Mesenchymal stem cell (in vitro differentiated cells and primary cell): ENCODE results near the gene PAX3.

Source experiments
- DNase-seq: peaks from one replicate; pipeline ENCODE4 v3.0.0-alpha.2; 2013
- H2AFZ ChIP-seq: one replicate; pipeline ENCODE4 v1.6.1; 2013; ENCODE audit warnings: low read depth, mild to moderate bottlenecking, control low read depth, inconsistent platforms, low read length, moderate library complexity
- H2AK5ac ChIP-seq: 2 replicates; pipeline ENCODE4 v1.6.1; 2013; ENCODE audit warnings: low read length, moderate library complexity, mild to moderate bottlenecking, inconsistent platforms; ENCODE audit not compliant: severe bottlenecking
- H2BK120ac ChIP-seq: one replicate; pipeline ENCODE4 v1.6.1; 2013; ENCODE audit warnings: low read depth, mild to moderate bottlenecking, inconsistent platforms, low read length, moderate library complexity
- H2BK12ac ChIP-seq, 2 experiments: one replicate each; pipeline ENCODE4 v1.6.1; 2013; ENCODE audit warnings: inconsistent platforms in 2 of 2, low read length in 2 of 2, mild to moderate bottlenecking in 2 of 2, moderate library complexity in 2 of 2, control low read depth in 1 of 2
- H2BK15ac ChIP-seq: one replicate; pipeline ENCODE4 v1.6.1; 2013; ENCODE audit warnings: mild to moderate bottlenecking, low read depth, inconsistent platforms; ENCODE audit not compliant: poor library complexity, severe bottlenecking
- H2BK5ac ChIP-seq: 2 replicates; pipeline ENCODE4 v1.6.1; 2013; ENCODE audit warnings: low read depth, mild to moderate bottlenecking, low read length, control low read depth, inconsistent platforms; ENCODE audit not compliant: poor library complexity, severe bottlenecking
- H3K14ac ChIP-seq, 2 experiments: one replicate each; pipeline ENCODE4 v1.6.1; 2013; ENCODE audit warnings: inconsistent platforms in 2 of 2, low read length in 2 of 2, control low read depth in 1 of 2, mild to moderate bottlenecking in 1 of 2, moderate library complexity in 1 of 2
- H3K18ac ChIP-seq, 2 experiments: one replicate each; pipeline ENCODE4 v1.6.1; 2013; ENCODE audit warnings: inconsistent platforms in 2 of 2, low read length in 2 of 2, control low read depth in 1 of 2, low read depth in 1 of 2, mild to moderate bottlenecking in 1 of 2
- H3K23ac ChIP-seq, 2 experiments: one replicate each; pipeline ENCODE4 v1.6.1; 2013; ENCODE audit warnings: inconsistent platforms in 2 of 2, low read length in 2 of 2, mild to moderate bottlenecking in 2 of 2, moderate library complexity in 2 of 2, control low read depth in 1 of 2
- H3K27ac ChIP-seq: 2 replicates; pipeline ENCODE4 v1.5.1; 2013; ENCODE audit warnings: mild to moderate bottlenecking, moderate library complexity, low read length, control low read depth, inconsistent platforms; ENCODE audit not compliant: poor library complexity, severe bottlenecking
- H3K27me3 ChIP-seq, 2 experiments: 2 replicates each; pipeline versions ENCODE4 v1.6.1 to v1.7.0; 2013; ENCODE audit warnings: low read length in 2 of 2, mild to moderate bottlenecking in 2 of 2, moderate library complexity in 2 of 2, control low read depth in 1 of 2, inconsistent platforms in 1 of 2; ENCODE audit not compliant: control insufficient read depth in 1 of 2, insufficient read depth in 1 of 2
- H3K36me3 ChIP-seq, 2 experiments: 2 replicates each; pipeline versions ENCODE4 v1.6.1 to v1.7.0; 2013; ENCODE audit warnings: low read length in 2 of 2, control low read depth in 1 of 2, inconsistent platforms in 1 of 2, low read depth in 1 of 2, mild to moderate bottlenecking in 1 of 2; ENCODE audit not compliant: insufficient read depth in 2 of 2, control insufficient read depth in 1 of 2
- H3K4ac ChIP-seq, 2 experiments: one replicate each; pipeline ENCODE4 v1.6.1; 2013; ENCODE audit warnings: inconsistent platforms in 2 of 2, low read length in 2 of 2, mild to moderate bottlenecking in 2 of 2, moderate library complexity in 2 of 2, control low read depth in 1 of 2, low read depth in 1 of 2
- H3K4me1 ChIP-seq: 2 replicates; pipeline ENCODE4 v1.6.1; 2013; ENCODE audit warnings: low read depth, low read length, control low read depth; ENCODE audit not compliant: control insufficient read depth, insufficient read depth
- H3K4me2 ChIP-seq: 2 replicates; pipeline ENCODE4 v1.6.1; 2013; ENCODE audit warnings: low read length, mild to moderate bottlenecking, inconsistent platforms; ENCODE audit not compliant: poor library complexity, severe bottlenecking
- H3K4me3 ChIP-seq, 2 experiments: 2 replicates each; pipeline versions ENCODE4 v1.5.1 to v1.7.0; 2013; ENCODE audit warnings: low read length in 2 of 2, mild to moderate bottlenecking in 2 of 2, control low read depth in 1 of 2, low read depth in 1 of 2; ENCODE audit not compliant: insufficient read depth in 1 of 2
- H3K79me1 ChIP-seq: replicated peaks from 2 replicates; pipeline ENCODE4 v1.6.1; 2013; ENCODE audit warnings: mild to moderate bottlenecking, control low read depth, low read length, inconsistent platforms; ENCODE audit not compliant: poor library complexity, severe bottlenecking
- H3K9ac ChIP-seq: 2 replicates; pipeline ENCODE4 v1.7.0; 2013; ENCODE audit warnings: mild to moderate bottlenecking, low read length, moderate library complexity
- H3K9me3 ChIP-seq: 2 replicates; pipeline ENCODE4 v1.7.0; 2013; ENCODE audit warnings: mild to moderate bottlenecking, low read length; ENCODE audit not compliant: control insufficient read depth
- H4K8ac ChIP-seq: one replicate; pipeline ENCODE4 v1.6.1; 2013; ENCODE audit warnings: inconsistent platforms, mild to moderate bottlenecking, low read length, moderate library complexity
- H4K91ac ChIP-seq: one replicate; pipeline ENCODE4 v1.6.1; 2013; ENCODE audit warnings: mild to moderate bottlenecking, low read length, inconsistent platforms
- WGBS: methylation state at CpG from one replicate; pipeline ENCODE4 v1.1.7; 2013; ENCODE audit warnings: mixed read lengths; 5-methylcytosine and 5-hydroxymethylcytosine counted together

The PAX3 gene

GRCh38 chr2:222196159-222196558, 102.6 kb downstream of the PAX3 start:
- Histone ChIP-seq H3K14ac (no peak overlapping the region), H3K4me2 (no peak overlapping the region), H2BK5ac (no peak overlapping the region), H3K27ac (no peak overlapping the region), H3K27me3 (no peaks in the 10 kb centered on the region), H3K4me1 (no peaks in the 10 kb centered on the region), H3K4me3 (no peak overlapping the region), H3K79me1 (no peaks in the 10 kb centered on the region), H2BK120ac (no peak overlapping the region), H3K23ac (no peak overlapping the region), H2AFZ (no peak overlapping the region), H2AK5ac (no peak overlapping the region), H2BK12ac (no peak overlapping the region), H3K18ac (no peak overlapping the region), H4K91ac (no peak overlapping the region), H3K9me3 (peaks cover 2% of the 10 kb centered on the region), H4K8ac (no peak overlapping the region), H2BK15ac (no peak overlapping the region), H3K4ac (no peak overlapping the region), H3K9ac (no peak overlapping the region), H3K36me3 (no peaks in the 10 kb centered on the region)
- WGBS, result 72% methylated on average over 7 of the region's 7 CpGs
- DNase-seq, result no peak

- Histone ChIP-seq H3K18ac (no peak overlapping the region), H3K27ac (no peak overlapping the region), H2AK5ac (no peak overlapping the region), H2BK5ac (no peak overlapping the region), H3K27me3 (no peaks in the 10 kb centered on the region), H3K23ac (no peak overlapping the region), H3K4me3 (no peak overlapping the region), H3K9me3 (peaks cover 2% of the 10 kb centered on the region), H3K79me1 (no peaks in the 10 kb centered on the region), H2BK12ac (no peak overlapping the region), H4K8ac (no peak overlapping the region), H2BK120ac (no peak overlapping the region), H3K36me3 (no peaks in the 10 kb centered on the region), H3K14ac (no peak overlapping the region), H3K4ac (no peak overlapping the region), H3K4me1 (no peaks in the 10 kb centered on the region), H2AFZ (no peak overlapping the region), H4K91ac (no peak overlapping the region), H3K9ac (no peak overlapping the region), H2BK15ac (no peak overlapping the region), H3K4me2 (no peak overlapping the region)
- DNase-seq, result no peak
- 83% methylated on average over 5 of the region's 5 CpGs for WGBS
Observed at GRCh38 chr2:222194669-222195068, 104.1 kb downstream of the PAX3 start.

DNA sequence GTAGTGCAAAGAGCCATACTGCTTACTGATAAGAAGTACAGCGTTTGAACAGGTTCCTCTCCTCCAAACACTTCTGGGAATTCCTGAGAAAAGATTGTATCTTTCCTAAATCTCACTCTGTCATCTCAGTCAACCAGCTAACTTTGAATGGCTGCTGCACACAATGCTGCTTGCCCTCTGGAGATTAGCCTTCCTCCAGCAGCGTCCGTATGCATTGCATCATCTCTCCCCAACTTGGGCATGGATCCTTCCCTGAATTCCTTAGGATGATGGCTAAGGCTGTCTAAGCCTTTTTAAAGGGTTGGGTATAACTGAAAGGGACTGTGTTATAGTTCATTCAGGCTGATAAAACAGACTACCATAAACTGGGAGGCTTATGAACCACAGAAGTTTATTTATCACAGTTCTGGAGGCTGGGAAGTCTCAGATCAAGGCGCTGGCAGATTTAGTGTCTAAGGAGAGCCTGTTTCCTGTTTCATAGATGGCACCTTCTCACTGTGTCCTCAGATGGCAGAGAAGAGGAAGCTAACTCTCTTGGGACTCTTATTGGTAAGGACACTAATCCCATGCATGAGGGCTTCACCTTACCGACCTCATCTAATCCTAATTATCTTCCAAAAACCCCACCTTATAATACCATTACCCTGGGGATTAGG, 105.3 kb downstream of the PAX3 start:
- Histone ChIP-seq H3K36me3 (no peaks in the 10 kb centered on the region), H3K18ac (no peak overlapping the region), H4K91ac (no peak overlapping the region), H3K27ac (no peak overlapping the region), H2BK15ac (no peak overlapping the region), H3K4me3 (no peak overlapping the region), H3K14ac (no peak overlapping the region), H3K27me3 (no peaks in the 10 kb centered on the region), H3K9me3 (peaks cover 2% of the 10 kb centered on the region), H3K4ac (no peak overlapping the region), H3K79me1 (no peaks in the 10 kb centered on the region), H2BK12ac (no peak overlapping the region), H4K8ac (no peak overlapping the region), H3K4me1 (no peaks in the 10 kb centered on the region), H2BK5ac (no peak overlapping the region), H3K23ac (no peak overlapping the region), H2AFZ (no peak overlapping the region), H2AK5ac (no peak overlapping the region), H2BK120ac (no peak overlapping the region), H3K9ac (no peak overlapping the region), H3K4me2 (no peak overlapping the region)
- WGBS, result 15% methylated on average over 3 of the region's 5 CpGs
- DNase-seq, result peak; percentile 4

- no peak overlapping the region for H3K9ac ChIP-seq
- no peak overlapping the region for H3K4ac ChIP-seq
- H3K14ac ChIP-seq, result no peak overlapping the region
- DNase-seq, result no peak
- H3K36me3 ChIP-seq, result no peaks in the 10 kb centered on the region
- H2BK12ac ChIP-seq, result no peak overlapping the region
- H3K18ac ChIP-seq, result no peak overlapping the region
- H3K9me3 ChIP-seq, result no peaks in the 10 kb centered on the region
- H4K8ac ChIP-seq, result no peak overlapping the region
- H3K79me1 ChIP-seq, result no peaks in the 10 kb centered on the region
- no CpG with 5 or more reads among the region's 1 CpG for WGBS
- no peak overlapping the region for H2BK15ac ChIP-seq
- no peak overlapping the region for H3K23ac ChIP-seq
- H3K4me3 ChIP-seq, result no peak overlapping the region
- H2AK5ac ChIP-seq, result no peak overlapping the region
- H3K4me1 ChIP-seq, result no peaks in the 10 kb centered on the region
- no peak overlapping the region for H2BK120ac ChIP-seq
- H3K4me2 ChIP-seq, result no peak overlapping the region
- H2AFZ ChIP-seq, result no peak overlapping the region
- H3K27ac ChIP-seq, result no peak overlapping the region
- no peak overlapping the region for H4K91ac ChIP-seq
- H3K27me3 ChIP-seq, result no peaks in the 10 kb centered on the region
- H2BK5ac ChIP-seq, result no peak overlapping the region
Observed at GRCh38 chr2:222180619-222181018, 118.2 kb downstream of the PAX3 start.
